HG03354 (cell line): Measurements from ENCODE around the gene SH3BP5.
"Not testable (repeated sequence)": the region's sequence is repeated elsewhere in the genome, so short reads cannot be mapped to it uniquely, and the experiment has no call there.

Source experiments
- ATAC-seq: cut with Tn5 transposase; IDR thresholded peaks from one replicate; pipeline ENCODE4 v1.9.1; 2021; ENCODE audit warnings: mild to moderate bottlenecking; ENCODE audit not compliant: unreplicated experiment, poor library complexity, severe bottlenecking

The SH3BP5 gene

GRCh38 chr3:15332405-15333098, at the start of gene SH3BP5:
Gene SH3BP5, minus strand, starts transcription at chr3:15332586. Its CDS starts 178 bp downstream, at chr3:15332408.
- ATAC-seq = peak; percentile 77

- ATAC-seq = no peak
These were observed 48.8 kb upstream of the SH3BP5 start for GRCh38 chr3:15380980-15381890.

GRCh38 chr3:15377961-15378791, 45.8 kb upstream of the SH3BP5 start:
- ATAC-seq = peak; percentile 92

GRCh38 chr3:15375461-15376000, 43.1 kb upstream of the SH3BP5 start:
- ATAC-seq = no peak

GRCh38 chr3:15372918-15373317, 40.5 kb upstream of the SH3BP5 start:
- ATAC-seq = no peak

GRCh38 chr3:15368561-15369135, 36.3 kb upstream of the SH3BP5 start:
- no peak for ATAC-seq

GRCh38 chr3:15367059-15367458, 34.7 kb upstream of the SH3BP5 start:
- no peak for ATAC-seq

GRCh38 chr3:15364078-15364477, 31.7 kb upstream of the SH3BP5 start:
- ATAC-seq = not testable (repeated sequence)

- peak; percentile 87 for ATAC-seq
These were observed 29.3 kb upstream of the SH3BP5 start for GRCh38 chr3:15361494-15362214.

GRCh38 chr3:15360788-15361493, 28.6 kb upstream of the SH3BP5 start:
- no peak for ATAC-seq

- no peak for ATAC-seq
These were observed 27.5 kb upstream of the SH3BP5 start for GRCh38 chr3:15359677-15360397.

- ATAC-seq = not testable (repeated sequence)
These were observed 24.3 kb upstream of the SH3BP5 start for GRCh38 chr3:15356651-15357061.

- no peak for ATAC-seq
These were observed 23.8 kb upstream of the SH3BP5 start for GRCh38 chr3:15356176-15356575.

GRCh38 chr3:15355086-15355485, 22.7 kb upstream of the SH3BP5 start:
- no peak for ATAC-seq

- ATAC-seq = no peak
These were observed 22.1 kb upstream of the SH3BP5 start for GRCh38 chr3:15354485-15354884.

GRCh38 chr3:15350141-15350540, 17.8 kb upstream of the SH3BP5 start:
- no peak for ATAC-seq

GRCh38 chr3:15349438-15349837, 17.1 kb upstream of the SH3BP5 start:
- not testable (repeated sequence) for ATAC-seq

- no peak for ATAC-seq
These were observed 15.9 kb upstream of the SH3BP5 start for GRCh38 chr3:15348246-15348645.
